HG02759 (cell line): ENCODE data around the gene VAC14.

Source experiments
- ATAC-seq: cut with Tn5 transposase; IDR thresholded peaks from one replicate; pipeline ENCODE4 v1.9.1; 2021; ENCODE audit warnings: mild to moderate bottlenecking, moderate library complexity; ENCODE audit not compliant: unreplicated experiment

Gene VAC14

DNA sequence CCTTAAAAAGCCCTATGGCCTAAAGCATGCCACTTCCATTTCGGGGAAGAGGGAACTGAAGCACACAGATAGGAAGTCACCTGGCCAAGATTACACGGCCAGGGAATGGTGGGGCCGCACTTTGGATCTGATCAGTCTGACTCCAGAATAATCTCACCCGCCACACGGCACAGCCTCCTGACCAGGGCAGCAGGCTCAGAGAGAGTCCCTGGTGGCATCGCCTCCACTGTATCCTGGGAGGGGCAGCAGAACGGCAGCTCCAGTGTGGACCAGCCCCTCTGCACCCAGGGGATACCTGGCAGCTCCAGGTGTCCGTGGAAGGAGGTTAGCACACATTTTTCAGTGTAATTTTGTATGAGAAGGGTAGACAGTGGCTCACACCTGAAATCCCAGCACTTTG, 35.5 kb downstream of the VAC14 start:
- no peak for ATAC-seq

DNA sequence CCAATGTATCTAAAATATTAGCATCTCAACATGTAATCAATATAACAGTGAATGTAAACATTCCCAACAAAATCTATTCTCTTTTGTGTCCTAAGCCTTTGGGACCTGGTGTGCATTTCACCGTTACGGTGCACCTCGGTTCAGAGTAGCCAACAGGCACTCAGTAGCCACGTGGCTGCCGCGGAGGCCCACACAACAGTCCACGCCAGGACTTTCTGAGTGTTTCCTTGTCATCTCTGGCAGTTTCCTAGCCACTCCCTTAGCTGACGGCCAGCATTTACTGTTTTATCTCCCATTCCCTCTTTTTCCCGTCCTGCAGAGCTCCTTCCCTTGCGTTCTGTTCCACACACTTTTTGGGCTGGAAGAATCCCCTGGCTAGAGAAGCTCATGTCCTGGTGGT, 36.3 kb downstream of the VAC14 start:
- ATAC-seq = no peak

DNA sequence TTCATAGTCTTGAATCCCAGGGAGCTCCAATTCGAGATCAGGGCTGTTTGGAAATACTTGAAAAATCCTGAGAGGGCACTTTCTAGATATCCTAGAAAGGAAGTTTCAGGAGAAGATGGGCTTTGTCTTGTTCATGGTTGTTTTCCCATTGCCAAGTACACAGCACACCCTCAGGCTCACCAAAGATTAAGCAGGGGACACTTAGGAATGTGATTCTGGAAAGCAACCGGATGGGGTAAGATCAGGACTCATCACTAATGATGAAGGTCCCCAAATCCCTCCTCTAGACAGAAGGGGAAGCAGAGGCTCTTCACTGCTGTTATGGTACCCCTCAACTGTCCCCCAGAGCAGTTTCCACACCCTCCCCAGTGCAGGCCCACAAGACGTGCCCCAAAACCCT, 40.7 kb downstream of the VAC14 start:
- no peak for ATAC-seq

DNA sequence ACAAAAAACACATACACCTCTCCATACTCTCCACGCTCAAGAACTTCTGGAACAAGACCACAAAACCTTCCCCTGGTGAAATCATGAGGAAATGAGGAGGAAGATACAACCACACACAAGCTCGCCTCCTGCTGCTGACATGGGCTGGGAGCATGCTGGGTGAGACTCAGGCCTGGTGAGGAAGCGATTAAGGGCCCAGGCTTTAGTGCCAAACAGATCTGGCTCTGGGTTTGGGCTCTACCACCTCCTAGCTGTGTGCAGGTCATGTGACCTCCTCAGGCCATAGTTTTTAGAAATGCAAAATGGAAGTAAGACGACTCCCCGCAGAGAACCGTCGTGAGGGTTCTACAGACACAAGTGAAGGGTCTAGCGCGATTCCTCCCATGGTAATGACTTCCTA, 41.3 kb downstream of the VAC14 start:
- ATAC-seq = no peak

DNA sequence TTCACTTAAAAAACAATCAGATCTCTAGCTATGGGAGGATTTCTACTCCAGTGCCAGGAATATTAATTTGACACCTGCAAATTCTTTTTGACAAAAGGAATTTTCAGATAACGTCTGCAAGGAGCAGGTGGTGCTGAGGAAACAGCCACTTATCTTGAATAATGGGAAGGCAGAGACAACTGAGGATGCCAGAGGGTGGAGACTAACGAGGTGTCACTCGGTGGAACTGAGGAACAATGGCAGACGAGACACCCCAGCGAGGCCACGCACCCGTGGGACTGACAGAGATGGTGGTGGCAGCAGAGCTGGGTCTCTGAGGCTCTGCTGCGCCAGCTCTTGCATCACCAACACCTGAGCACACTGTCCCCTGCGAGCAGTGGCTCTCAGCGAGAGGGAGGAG, 42.2 kb downstream of the VAC14 start:
- no peak for ATAC-seq

DNA sequence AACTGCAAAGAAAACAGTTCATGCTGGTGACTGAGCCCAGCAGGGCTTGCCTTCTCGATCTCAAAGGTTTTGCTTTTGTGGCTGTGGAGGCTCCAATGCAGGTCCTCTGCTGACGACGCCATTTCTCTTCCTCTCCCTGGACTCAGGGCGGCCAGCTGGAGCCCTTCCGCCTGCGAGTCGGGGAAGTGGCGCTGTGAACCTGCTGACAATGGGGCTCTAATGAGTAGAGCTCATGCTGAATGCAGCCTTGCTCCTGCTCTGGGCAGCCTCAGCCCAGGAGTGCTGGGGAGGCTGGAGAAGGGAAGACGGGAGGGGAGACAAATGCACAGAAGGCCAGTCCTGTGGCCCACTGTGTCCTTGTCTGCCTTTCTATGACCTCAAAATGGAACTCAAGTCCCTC, 43.8 kb downstream of the VAC14 start:
- ATAC-seq = no peak

DNA sequence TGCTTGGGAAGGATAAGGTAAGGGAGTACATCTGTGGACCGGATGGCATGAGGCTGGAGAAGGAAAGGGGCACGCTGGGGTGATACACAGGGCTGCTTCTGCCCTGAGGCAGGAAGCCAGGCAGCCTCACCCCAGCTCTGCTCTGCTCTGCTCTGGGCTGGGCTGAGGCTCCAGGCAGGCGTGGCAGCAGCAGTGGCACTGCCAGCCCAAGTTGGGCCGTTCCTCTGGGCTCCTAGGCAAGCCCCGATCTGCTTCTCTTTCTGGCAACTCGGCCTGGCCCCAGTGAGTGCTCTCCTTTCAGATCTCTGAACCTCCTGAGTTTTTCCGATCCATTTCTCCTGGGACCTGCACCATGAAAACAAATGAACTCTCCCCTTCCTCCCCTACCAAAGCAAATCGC, 44.9 kb downstream of the VAC14 start:
- ATAC-seq = no peak

DNA sequence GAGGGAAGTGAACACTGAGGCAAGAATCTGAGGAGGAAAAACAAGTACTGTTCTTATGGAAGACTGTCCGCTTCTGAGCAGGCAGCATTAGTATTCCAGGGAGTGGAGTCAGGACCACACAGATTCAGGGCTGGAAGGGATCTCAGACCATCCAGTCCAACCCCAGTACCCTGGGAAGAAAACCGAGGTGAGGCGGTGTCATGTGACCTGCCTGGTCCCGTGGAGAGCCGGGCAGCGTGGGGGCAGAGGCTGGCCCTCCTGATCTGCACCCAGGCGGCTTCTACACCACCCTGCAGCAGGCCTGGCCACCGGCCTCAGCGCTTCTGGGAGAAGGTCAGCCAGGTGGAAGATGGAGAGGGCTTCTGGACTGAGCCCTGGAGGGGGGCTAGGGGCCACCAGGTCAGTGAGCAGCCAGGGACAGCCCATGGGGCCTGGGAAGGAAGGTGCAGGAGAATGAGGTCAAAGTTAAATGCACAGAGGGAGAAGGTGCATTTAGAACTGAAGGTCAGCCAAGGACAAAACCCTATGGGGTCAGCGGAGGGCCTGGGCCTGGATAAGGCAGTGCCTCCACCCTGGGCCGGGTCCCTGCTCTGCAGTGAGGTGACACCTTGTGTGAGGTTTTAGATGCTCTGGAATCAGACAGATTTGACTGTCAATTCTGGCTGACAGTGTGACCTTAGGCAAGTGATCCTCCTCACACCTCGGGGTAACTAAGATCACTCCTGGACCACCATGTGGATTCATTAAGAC, 45.9 kb downstream of the VAC14 start:
- no peak for ATAC-seq

DNA sequence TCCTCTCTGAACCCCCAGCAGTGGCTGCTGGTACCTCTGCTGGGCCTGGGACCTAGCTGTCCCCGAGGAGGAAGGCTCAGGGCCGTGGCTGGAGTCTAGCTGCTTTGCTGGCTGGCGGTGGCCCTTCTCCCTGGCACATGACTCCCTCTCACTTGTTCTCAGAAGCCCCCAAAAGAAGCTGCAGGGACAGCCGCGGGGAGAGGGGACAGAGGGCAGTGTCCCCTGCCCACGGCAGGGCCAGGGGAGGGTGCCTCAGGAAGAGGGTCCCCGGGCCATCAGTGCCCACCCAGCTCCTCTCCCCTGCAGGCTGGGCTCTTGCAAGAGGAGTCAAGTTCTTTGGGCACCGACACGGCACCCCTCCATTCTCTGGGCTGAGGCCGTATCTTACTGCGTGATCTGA, 46.6 kb downstream of the VAC14 start:
- ATAC-seq = no peak

DNA sequence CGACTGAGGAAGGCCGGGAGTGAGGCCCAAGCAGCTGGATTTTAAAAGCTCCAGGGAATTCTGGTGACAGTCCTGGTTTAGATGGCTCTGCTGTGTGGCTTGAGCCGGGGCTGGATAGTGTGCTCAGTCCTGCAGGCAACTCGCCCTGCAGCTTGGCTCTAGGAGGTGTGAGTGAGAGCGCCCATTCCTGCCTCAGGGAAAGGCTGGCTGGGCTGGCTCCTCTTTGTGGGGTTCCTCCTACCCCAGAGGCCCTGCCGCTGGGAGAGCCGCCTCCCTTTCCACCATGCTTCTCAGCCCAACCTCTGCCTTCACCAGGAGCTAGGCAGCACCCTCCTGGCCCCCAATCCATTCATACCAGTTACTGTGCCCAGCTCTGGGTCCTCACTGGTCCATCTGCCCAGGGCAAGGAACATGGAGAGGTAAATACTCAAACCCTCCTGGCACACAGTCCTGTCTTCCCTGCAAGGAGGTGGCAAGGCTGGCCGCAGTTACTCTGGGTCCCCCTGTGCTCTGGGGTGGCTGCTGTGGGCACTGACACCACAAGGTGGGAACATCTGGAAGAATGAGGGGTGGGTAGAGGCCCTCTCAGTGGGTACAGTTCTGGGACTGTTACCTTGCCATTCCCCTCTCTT, 47.1 kb downstream of the VAC14 start:
- ATAC-seq = no peak

DNA sequence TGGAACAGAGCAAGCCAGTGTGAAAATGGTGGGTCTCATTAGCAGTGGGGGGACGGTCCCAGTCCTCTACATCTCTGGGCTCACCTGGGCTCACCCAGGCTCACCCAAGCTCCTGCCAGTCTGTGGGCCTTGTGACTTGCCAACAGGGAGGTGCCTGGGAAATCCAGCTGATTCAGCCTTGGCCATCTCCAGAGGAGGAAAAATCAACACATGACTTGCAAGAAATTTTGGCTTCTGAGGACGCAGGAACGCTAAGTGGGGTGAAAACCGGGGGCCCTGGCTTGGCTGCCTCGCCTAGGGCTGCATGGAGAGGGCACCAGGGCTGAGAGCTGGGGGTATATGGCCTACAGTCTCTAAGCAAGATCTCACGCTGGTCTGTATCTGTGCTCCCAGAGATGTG, 47.7 kb downstream of the VAC14 start:
- no peak for ATAC-seq

DNA sequence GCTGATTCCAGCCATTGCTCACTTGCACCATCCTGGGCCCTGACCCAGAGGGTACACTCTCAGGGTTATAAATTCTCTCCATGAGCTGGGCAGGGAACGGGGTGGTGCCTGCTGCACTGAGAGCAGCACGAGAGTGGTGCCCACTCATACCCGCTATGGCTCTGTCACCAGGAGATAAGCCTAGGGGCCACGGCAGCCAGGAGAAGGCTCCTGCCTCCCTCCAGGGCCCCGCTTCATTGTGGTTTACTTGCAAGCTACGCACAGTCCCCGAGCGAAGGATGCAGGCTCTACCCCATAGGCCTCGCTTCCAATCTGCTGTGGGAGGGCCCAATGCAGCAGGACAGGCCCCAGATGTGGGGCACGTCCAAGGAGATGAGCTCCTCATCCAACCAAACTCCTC, 48.5 kb downstream of the VAC14 start:
- ATAC-seq = no peak

DNA sequence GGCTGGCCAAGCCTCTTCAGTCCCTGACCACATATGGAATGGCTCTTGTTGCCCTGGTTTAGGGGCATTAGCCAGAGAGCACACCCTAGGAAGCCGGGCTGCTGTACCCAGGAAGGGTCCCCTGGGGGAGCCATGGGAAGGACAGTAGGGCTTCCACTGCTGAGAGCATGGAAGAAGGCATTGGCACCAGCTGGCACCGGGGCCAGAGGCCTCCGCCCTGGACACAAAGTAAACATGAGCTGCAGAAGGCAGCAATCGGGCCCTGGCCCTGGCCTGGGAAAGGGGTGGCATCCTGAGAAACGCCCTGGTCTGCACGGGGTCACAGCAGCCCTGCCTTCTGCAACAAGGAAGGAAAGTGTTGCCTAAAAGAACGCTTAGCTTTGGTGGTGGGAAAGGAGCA, 49.4 kb downstream of the VAC14 start:
- ATAC-seq = no peak

DNA sequence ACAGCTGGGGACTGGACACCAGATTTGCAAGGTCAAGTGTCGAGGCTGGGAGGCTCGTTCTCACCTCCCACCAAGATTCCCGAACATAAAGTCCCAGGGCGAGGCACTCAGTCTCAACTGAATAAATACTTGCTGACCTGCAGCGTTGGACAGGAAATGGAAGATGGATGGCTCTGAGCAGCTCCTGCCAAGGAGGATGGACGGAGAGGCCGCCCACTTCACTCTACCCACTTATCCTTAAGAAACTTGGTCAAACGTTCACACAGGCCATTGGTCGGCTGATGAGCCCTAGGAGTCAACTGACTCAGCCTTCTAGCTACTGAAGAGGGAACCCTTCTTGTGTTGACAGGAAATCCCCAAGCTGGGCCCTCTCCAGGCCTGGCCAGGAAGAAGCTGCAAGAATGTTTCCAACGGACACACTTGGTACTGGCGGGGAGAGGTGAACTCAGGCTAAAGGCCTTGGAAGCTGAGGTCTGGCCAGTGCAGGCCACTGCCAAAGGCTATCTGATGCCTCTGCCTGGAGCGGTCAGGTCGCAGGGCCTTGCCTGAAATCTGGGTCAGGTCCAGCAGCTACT, 50.0 kb downstream of the VAC14 start:
- no peak for ATAC-seq

DNA sequence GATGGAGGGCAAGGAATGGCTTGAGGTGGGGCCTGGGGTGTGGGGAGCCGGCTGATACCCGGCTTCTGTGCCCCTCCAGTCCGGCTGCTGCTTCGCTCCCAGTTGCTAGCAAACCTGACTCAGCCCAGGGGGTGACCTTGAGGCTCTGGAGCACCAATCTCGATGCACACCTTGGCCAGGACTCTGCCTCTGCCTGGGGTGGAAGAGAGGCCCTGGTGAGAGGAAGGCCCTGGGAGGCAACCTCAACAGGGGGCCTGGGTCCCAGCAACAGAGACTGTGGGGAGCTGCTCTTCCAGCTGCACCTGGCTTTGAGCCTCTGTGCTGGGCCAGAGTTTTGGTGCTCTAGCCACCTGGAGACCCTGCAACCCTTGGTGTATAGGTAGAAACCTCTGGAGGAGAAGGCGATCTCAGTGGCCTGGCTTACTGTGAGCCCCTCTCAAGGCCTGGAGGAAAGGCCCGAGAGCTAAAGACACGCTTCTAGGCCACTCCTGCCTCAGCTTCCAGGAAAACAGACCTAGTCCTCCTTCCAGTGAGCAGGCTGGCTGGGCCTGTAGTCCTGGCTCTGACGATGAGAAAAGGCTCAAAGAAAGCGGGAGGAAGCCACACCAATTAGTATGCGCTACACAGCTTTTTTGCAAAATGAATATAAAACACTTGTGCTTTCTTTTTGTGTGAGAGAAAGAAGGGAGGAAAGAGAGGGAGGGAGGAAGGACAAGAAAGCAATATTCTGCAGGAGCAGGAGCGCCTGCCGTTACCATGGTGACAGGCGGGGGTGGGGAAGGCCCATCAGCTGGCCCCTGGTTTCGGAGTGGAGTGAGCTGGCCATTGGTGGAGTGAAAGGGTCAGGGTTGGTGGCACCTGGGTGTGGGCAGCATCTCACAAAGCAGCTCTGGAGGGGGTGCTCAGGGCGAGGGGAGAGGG, 51.0 kb downstream of the VAC14 start:
- no peak for ATAC-seq

DNA sequence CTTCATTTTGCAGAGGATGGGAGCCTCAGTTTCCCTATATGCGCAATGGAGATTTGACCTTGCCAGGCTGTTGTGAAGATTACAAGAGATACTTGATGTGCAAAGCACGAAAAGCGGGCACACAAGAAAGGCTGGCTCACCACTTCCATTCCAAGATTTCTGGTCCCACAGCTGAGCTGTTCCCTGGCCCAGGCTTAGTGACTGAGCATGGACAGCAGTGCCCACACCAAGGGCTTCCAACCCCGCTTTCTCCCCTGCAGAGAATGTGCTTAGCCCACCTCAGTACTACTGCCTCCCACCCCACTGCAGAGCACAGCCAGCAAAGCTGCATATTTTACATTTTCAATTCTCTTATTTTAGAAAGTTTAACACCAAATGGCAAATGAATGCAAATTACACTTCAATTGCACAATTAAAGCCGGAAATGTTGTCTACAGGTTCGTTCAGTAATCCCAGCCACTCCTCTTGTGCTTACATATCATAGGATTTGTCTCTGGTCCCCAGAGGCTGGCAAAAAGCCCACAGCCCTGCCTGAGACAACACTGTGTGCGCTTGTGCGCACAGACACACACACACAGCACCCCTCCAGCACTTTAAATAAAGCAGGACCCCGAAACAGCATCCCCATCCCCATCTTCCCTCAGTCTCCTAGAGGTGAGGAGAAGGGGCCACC, 51.8 kb downstream of the VAC14 start:
- no peak for ATAC-seq

DNA sequence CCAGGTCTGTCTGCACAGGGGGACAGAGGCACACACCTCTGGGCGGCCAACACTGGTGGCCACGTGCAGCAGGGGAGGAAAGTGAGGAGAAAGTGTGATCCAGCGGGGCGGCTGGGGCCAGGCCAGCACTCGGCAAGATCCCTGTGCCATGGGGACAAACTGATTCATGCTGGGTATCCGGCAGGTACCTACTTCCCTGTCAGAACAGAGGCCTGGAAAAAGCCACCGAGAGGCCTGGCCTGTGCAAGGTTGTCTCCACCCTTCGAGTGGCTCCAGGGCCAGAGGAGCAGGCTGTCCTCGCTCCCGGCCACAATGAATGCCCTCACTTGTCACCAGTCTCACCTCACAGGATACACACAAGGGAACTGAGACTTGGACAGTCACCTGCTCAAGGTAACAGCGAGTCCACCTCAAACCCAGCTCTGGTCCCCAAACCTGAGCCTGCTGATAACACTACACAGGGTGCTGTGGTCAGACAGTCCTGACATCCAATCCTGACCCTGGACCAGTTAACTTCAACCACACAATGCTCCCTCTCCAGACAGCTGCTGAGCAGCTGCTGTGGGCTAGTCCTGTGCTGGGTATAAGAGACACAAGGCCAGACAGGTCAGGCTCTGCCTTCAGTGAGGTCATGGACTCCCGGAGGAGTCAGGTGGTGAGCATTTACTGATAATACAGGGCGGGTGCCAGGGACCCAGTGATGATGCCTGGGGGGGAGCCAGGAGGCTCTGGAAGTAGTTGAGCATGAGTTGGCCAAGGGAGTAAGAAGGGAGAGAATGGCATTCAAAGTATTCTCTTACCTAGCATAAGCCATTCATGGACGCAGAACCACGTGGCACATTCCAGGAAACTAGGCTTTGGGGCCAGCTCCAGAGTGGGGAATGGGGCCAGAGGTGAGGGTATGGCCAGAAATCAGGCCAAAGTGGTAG, 53.0 kb downstream of the VAC14 start:
- ATAC-seq = no peak

DNA sequence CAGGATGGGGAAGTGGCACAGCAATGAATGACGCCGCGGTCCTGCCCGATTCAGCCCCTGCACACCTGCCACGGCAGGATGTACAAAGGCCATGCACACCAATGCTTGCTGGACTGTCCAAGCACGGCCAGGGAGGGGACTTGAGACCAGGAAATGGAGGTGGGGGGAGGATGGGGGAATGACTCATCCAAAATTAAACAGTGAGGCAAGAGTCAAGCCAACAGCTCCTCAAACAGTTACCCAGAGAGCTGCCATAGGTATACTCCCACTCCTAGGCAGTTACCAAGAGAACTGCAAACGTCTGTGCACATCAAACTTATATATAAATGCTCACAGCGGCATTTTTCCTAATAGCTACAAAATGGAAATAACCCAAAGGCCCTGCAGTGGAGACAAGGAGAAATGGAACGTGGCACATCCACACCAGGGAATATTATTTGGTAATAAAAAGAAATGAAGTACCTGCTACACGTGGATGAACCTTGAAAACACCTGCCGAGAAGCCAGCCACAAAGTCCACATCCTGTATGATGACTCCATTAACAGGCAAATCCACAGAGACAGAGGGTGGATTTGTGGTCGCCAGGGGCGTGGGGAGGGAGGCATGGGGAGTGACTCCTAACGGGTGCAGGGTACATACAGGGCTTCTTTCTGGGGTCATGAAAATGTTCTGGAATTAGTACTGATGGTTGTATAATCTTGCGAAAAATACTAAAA, 54.1 kb downstream of the VAC14 start:
- no peak for ATAC-seq

DNA sequence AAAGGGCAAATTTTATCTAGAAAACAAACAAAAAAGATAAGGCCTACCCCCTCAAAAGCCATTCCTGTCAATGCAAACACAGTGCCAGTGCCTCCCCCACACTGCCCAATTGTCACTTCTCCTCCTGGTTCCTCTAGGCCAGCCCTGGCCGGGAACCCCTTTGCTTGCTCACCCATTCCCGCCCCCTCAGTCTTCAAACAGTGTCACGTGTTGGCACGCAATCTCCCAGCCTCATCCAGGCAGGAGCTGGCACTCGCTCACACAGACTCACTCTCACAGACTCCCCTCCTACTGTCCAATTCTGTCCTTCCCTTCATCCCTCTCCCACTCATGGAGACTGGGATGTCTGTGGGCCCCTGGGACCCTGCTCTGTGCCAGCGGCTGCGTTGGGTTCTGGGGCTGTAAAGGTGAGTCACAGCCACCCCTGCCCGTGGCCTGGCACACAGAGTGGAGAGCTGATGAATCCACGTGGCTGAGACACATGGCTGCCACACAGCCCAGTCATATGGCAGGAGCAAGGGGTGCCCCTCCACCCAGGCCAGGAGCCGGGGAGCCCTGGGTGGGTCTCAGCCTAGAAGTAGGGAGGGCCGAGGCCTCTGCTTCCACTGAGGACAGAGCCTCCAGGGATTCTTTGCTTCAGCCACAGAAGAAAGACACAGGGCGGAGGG, 54.8 kb downstream of the VAC14 start:
- no peak for ATAC-seq
